Kidney glomerular epithelial cell (primary cell): Measurements from ENCODE around the gene PCBP2.
"Not testable (repeated sequence)": the region's sequence is repeated elsewhere in the genome, so short reads cannot be mapped to it uniquely, and the experiment has no call there.

Experiments
- DNase-seq: peaks from one replicate; lab custom pipeline; 2025; lab: John Stamatoyannopoulos, UW

The PCBP2 gene

DNA sequence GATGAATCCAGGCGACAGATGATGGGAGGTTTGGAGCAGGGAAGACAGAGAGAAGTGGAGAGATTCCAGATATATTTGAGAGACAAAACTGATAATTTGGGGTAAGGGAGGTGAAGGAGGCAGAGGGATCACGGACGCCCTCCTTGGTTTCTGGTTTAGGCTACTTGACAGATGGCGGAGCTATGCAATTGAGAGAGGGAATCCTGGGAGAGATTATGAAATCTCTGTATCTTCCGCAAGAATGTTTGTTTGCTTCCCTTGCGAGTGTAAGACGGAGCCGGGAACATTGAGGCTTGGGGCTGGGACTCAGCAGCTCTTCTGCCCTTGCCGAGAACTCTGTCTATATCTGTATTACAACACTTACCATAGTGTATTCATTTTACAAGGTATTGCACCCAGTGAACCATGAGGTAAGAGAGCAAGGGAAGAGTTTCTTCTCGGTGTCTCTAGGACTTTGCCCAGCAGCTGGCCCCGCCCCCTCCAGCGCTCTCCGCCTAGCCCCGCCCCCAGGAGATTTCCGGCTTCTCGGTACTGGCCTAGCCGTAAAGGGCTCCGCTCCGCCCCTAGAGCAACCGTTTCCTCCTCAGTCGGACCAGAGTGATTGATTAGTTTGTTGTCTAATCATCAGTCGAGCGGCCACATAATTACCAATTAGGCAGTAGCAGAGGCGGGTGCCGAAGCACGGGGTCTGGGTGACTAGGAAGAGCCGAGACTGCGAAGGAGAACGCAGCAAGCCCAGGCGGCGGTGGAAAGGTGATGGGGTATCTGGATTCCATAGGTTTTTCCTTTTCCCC lies 10.7 kb upstream of the PCBP2 start, which contains the start of gene PRR13:
Gene PRR13, plus strand, starts transcription at position 695 of the 794 bp plus-strand sequence. CDS start 981 bp downstream, outside the sequence.
- DNase-seq: peak; percentile 99

DNA sequence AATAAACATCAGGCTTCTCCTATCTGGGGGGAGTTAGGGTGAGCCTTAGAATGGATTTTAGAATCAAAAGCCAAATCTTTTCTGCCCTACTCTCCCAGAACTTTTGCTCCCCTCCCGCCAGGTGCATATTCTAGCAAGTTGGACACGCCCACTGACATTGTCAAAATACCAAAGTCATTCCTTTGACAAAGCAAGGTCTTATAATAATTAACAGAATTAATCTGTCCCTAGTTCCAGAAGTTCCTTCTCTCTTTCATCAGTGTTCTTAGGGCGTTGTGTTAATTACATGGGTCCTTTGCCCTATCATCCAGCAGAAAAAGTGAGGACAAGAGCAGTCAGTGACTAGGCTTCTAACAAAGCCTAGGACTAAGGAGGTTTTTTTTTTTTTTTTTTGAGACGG lies 7.9 kb upstream of the PCBP2 start:
- no peak for DNase-seq

DNA sequence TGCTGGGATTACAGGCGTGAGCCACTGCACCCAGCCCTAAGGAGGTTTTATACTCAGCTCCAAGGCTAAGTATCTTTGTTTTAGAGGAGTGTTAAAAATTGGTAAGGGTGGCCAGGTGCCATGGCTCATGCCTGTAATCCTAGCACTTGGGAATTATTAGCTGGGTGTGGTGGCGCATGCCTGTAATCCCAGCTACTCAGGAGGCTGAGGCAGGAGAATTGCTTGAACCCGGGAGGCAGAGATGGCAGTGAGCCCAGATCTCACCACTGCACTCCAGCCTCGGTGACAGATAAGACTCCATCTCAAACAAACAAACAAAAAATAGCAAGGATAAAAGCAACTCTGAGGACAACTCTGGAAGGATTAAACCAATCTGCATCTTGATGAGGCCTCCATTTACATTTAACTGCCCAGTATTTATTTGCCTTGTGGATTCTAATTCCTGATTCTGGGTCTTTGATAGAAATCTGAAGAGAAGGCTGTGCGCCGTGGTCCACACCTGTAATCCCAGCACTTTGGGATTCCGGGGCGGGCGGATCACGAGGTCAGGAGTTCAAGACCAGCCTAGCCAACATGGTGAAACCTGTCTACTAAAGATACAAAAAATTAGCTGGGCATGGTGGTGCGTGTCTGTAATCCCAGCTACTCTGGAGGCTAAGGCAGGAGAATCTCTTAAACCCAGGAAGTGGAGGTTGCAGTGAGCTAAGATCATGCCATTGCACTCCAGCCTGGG lies 7.1 kb upstream of the PCBP2 start:
- not testable (repeated sequence) for DNase-seq

DNA sequence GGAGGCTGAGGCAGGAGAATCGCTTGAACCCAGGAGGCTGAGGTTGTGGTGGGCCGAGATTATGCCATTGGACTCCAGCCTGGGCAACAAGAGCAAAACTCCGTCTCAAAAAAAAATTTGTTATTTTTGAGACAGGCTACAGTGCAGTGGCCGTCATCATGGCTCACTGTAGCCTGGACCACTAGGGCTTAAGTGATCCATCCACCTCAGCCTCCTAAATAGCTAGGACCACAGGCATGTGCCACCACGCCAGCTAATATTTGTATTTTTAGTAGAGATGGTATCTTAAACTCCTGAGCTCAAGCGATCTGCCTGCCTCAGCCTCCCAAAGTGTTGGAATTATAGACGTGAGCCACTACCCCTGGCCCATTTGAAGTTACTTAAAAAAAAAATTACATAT lies 966 bp upstream of the PCBP2 start:
- DNase-seq: no peak

DNA sequence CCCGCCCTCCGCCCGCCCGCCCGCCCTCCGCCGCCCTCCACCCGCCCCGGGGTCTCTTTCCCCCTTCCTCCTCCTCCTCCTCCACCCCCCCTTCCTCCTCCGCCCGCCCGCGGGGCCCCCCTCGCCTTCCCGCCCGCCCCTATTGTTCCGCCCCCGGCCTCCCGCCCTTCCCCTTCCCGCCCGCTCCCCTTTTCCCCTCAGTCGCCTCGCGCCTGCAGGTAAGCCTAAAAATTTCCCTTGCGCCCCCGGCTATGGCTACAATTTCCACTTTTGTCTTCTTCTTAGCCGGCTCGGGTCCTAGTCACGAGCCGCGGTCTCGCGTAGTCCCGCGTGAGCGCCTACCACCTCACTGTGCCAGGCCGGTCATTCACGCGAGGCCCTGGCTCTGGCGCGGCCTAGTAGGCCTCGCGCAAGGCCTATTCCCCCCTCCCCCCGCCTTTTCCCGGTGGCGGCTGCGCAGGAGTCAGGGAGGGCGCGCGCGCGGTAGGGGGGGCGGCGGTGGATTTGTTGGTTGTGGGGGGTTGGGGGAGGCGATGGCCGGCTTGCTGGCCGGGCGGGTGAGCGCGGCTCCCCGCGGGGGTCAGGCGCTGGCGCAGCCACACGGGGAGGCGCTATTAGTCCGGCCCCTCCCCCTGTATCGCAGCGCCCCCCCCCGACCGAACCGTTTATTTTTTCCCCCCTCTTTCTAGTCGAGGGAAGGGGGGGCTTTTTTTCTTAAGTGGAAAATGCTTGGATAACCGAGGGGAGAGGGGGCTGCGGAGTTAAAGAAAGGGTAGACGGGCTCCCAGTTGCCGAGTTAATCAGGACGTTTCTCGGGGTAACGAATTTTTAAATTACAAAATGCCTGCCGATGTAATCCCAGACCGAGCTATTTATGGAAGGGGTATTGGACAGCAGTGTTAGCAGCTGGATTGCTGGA lies 516 bp downstream of the PCBP2 start:
- peak; percentile 51 for DNase-seq

DNA sequence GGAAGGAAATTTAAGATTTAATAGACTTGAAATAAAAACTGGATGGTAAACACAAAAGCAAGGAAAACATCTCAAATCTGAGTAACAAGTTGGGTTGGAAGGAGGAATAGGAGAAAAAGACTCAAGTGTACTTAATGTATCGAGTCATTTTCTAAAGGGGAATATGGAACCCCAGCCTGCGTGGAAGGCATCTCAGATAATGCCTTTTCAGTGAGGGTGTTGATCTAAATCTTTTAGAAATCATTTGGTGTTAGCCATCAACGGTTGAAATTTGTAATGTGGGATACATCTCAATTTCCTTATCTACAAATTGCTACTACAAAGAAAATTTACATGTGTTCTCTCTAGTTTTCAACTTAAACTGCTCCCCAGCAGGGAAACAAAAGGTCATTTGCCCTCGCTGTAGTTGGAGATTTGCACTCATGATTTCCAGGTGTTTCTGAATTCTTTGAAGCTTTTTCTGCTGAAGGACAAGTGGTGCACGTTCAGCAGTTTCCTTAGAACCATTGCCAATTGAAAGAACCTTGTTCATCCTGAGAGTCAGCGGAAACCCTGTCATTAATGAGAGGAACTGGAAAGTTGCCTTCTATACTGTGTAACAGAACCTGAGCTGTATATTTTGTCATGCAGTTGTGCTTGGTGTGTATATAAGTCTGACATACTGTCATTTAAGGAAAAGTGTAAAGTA lies 2.2 kb downstream of the PCBP2 start:
- DNase-seq: no peak

DNA sequence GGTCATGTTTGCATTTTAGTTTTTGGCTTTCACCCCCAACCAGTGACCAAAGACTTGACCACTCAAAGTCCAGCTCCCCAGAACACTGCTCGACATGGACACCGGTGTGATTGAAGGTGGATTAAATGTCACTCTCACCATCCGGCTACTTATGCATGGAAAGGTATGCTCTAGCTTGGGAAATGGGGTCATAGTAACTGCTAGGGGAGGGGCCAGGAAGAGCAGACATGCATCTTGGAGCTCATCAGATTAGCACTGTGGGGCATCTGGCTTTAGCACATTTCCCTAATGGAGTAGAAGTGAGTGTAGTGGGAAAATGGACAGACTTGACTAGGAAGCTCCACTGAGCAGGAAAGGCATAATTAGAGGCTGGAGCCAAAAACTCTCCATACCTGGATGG lies 2.8 kb downstream of the PCBP2 start:
- DNase-seq: no peak

DNA sequence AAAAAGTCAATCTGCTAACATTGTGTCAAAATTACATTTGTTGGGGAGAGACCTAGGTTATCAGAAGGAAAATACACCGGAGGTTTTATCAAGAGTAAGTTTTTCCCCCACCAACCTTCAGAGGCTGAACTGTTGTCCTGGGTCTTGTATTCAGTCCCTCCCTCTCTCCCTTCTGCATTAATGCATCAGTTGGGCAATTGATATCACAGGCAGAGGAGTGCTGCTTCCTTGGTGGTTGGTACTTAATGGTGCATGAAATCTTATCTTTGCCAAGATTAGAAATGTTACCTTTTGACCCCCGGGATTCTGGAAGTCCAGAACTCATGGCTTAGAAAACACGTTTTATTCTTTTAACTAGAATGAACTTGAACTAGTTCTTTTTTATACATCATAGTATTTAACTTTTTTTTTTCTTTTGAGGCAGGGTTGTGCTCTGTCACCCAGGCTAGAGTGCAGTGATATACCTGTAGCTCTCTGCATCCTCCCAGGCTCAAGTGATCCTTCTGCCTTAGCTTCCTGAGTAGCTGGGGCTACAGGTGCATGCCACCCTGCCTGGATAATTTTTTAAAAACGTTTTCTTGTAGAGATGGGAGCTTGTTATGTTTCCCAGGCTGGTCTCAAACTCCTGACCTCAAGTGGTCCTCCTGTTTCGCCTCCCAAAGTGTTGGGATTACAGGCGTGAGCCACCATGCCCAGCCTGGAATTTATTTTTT lies 4.9 kb downstream of the PCBP2 start:
- DNase-seq: peak; percentile 21

DNA sequence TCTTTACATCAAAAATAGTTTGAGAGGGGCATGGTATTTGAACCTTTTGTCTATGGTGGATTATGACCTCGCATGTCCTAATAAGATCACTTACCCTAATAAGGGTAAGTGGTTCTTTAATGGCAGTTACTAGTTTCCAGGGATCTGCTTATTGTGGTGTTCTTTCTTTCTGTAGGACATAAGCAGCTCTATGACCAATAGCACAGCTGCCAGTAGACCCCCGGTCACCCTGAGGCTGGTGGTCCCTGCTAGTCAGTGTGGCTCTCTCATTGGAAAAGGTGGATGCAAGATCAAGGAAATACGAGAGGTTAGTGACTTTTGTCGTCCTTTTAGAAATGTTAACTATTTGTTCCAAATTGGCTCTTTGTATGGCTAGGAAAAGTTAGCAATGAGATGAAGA lies 7.2 kb downstream of the PCBP2 start:
- no peak for DNase-seq

DNA sequence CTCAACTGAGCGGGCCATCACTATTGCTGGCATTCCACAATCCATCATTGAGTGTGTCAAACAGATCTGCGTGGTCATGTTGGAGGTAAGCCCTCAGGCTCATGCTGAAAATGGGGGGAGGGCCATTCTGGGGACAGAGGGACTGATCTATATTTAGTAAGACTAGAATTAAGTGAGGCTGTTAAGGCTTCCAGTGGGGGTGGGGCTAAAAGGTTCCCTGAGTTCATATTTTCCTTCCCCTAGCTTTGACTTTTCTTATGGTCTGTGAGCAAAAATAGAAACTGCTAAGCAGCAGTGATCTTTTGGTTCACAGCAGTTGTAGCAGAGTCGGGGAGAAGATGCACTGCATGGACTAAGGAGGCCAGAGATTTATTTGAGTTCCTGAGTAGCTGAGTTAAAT lies 9.2 kb downstream of the PCBP2 start:
- no peak for DNase-seq

DNA sequence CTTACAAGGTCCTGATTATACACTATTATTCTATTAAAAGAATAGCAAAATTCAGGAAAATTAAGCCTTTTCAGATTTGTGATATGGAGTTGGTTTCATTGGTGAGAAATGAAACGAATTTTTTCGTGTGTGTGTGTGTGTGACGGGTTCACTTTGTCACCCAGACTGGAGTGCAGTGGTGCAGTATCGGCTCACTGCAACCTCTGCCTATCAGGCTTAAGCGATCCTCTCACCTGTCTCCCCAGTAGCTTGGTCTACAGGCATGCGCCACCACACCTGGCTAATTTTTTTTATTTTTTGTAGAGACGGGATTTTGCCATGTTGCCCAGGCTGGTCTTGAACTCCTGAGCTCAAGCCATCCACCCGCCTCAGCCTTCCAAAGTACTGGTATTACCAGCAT lies 9.7 kb downstream of the PCBP2 start:
- no peak for DNase-seq

DNA sequence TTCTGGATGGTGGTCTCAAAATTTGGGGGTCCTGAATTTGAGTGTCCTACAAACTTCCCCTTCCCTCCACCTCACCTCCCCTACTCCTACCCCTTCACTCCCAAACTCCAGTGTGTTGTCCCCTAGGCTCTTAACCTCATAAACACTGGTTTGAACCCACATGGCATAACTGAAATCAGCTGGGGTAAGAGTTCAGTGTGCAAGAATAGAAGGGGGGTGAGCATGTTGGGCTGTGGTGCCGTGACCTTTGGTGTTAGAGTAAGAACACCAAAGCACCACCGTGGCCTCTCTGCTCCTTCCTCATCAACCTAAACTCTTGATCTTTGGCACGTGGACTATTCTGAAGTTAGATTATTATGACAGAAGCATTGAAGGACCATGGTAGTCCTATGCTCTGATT lies 11.0 kb downstream of the PCBP2 start:
- DNase-seq: no peak

DNA sequence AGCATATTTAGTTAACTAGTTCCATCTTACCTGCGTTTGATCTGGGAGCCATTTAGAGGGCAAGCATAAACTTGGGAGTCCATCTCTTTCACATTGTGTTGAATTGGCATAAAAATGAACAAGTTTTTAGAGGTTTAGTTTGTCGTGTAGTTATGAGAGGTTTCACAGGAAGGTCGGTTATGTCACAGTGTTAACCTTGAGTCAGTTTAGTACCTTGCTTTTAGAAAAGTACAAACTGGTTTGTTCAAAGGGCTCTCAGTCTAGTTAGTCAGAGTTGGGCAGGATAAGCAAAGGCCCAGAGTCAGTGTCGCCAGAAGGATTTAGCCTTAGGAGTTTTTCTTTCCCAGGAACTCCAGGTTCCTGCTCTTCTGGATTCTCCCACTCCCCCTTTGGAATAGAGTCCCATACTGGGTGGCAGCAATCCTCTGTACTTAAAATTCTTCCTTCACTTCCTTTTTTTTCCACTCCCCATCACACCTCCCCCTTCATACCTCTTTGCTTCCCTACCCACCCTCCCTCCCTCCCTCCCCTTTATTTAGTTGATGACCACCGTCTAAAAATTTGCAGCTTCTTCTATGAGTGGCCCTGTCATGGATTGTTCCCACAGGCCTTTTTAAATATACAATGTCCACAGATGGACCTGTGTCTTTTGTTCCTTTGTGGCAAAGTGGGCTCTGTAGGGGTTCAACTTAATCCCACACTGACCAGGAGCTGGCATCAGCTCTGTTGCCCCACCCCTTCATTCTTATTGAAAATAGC lies 12.1 kb downstream of the PCBP2 start:
- DNase-seq: no peak

DNA sequence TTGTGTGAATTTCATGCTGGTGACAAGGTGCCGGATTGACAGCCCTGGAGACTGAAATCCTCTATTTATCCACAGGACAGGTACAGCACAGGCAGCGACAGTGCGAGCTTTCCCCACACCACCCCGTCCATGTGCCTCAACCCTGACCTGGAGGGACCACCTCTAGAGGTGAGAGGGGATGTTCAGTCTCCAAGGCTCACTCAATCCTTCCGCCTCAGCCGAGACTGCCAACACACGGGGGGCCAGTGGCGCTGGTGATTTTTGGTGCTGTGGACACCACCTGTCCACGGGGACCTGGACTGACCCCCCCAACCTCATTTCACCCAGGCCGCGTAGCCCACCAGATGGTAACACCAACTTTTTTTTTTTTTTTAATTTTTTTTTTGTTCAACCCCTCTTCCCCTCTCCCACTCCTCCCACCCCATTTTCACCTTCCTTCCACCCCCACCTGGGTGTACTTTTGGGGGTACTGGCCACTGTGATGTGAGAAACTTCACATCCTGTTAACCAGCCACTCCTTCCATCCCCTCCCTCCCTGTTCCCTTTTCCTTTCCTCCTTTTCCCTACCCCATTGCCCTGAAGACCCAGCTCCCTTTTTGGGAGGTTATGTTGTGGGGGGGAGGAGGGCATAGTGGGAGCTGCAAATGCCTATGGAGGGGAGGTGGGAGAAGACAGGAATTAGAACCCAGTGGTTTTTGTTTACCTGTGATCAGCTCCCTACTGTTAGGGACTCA lies 12.9 kb downstream of the PCBP2 start:
- no peak for DNase-seq

DNA sequence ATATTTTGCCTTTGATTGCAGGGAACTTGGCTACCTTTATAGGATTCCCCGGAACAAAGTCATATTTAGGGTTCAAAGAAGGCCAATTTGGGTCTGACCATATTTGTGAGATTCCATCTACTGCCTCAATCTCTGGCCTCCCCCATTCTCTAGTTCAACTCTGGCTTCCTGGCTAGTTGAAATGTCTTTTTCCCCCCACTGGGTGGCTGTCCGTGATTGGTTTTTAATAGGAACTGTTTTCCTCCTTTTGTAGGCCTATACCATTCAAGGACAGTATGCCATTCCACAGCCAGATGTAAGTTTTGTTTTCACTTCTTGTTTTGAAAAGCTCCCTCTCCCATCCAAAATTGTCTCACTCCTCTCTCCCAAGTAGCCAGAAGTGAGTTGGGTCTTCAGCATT lies 13.8 kb downstream of the PCBP2 start:
- no peak for DNase-seq

DNA sequence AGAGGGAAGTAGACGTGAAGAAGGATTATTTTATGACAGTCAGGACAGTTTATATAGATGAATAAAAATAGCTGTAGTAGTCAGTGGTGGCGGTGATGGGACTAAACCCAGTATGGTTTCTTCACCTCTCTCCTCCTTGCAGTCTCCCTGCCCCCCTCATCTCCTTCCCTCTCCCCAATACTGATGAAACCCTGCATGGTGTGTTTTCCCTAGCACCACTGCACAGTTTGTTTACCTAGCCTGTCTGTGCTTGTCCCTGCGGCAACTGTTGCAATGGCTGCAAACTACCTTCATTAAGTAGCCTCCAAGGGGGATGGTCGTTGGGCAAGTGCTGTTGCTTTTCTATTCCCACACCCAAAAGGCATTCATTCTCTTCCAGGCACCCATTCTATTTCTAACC lies 14.7 kb downstream of the PCBP2 start:
- DNase-seq: no peak

DNA sequence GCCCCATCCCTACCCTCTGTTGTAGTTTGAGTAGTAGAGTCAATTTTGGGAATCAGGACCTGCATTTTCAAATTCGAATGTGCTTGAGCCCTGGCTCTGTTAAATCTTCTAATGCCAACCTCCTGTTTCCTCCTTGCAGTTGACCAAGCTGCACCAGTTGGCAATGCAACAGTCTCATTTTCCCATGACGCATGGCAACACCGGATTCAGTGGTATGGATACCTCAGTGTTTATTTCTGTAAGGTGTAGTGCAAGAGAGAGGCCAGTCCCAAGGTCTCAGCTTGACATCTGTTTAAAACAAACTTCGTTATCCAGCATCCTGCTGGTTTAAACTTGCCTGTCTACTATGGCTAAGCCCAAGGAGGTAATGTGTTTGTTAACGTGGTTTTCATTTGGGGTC lies 15.2 kb downstream of the PCBP2 start:
- DNase-seq: no peak

DNA sequence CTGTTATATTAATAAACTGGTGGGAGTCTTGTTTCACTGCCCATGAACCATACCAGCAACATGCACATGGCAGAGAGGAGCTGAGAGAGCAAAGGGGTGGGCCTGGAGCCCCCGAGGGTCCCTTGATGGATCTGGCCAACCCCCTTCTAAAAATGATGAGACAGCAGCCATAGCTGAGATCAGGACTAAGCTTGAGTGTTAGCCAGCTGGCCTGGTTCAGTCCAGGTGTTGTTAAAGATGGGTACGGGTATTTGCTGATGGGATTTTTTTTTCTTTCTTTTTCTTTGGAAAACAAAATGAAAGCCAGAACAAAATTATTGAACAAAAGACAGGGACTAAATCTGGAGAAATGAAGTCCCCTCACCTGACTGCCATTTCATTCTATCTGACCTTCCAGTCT lies 16.0 kb downstream of the PCBP2 start:
- DNase-seq: no peak

DNA sequence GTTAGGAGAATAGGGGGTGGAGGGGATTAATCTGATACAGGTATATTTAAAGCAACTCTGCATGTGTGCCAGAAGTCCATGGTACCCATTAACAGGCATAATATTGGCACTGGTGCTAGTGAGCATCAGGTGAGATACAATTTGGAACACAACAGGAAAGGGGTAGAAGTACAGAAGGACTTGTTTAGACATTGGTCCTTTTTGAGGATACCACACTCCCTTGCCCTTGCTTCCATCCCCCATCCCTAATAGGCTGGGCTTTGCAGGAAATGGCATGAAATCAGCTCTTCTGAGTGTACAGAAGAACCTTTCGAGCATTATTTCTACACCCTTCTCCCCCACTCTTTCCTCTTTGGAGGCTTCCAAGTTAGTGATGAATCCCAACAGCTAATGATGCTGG lies 16.4 kb downstream of the PCBP2 start:
- DNase-seq: no peak
